ENCODE measurements around the gene SLC25A10. TPM values are rescaled to one million over a fixed set of nuclear protein-coding genes. Genes with fewer than 3 reads are reported as not detected.
A peak's percentile ranks its signal among the peaks of the same experiment; 100 is the strongest.

The SLC25A10 gene
- total RNA-seq, 6 donors from 2014 or later: 9.9 to 20.2 (median 12.7) TPM

DNA sequence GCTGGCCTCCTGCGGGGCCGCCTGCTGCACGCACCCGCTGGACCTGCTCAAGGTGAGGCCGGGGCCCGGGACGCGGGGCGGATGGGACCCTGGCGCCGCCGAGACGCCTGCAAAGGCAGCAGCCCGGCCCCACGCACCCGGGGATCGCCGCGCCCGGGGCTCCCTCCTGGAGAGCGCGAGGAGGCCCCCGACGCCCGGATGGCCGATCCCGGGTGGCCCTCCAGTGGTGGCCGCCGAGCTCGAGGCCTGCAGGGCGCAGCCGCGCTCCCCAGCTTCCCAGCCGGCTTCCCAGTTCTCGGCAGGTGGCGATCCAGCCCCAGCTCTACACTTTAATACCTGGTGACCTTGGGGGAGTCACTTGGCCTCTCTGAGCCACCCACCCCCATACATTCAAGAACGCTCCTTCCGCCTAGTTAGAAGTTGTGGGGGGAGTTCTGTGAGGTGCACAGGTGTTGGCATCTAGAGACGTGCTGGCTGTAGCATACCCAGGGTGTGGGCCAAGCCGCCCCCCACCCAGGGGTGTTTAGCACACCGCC, 452 bp downstream of the SLC25A10 start:
- peak in 1 of 2 donors; percentile 39 for ATAC-seq (ENCODE audit: low FRiP score in 2 of 2)

GRCh38 chr17:81713004-81713555, 996 bp downstream of the SLC25A10 start:
- no peak for ATAC-seq (ENCODE audit: low FRiP score in 2 of 2)
- TF ChIP-seq POLR2A (IDR thresholded peaks at IDR 0.05) (no peak), POLR2AphosphoS5 (IDR thresholded peaks at IDR 0.05) (no peak), CTCF (IDR thresholded peaks at IDR 0.05) (no peak), EP300 (IDR thresholded peaks at IDR 0.05) (no peak)
- H3K36me3 ChIP-seq: peaks cover 0 to 5% (median 1%) of the 10 kb centered on the region in 4 donors
- peak overlapping the region in 3 of 4 donors; percentile 85 to 99 (median 96) for H3K4me3 ChIP-seq
- H3K27me3 ChIP-seq: no peaks in the 10 kb centered on the region
- DNase-seq: no peak
- no peaks in the 10 kb centered on the region for H3K9me3 ChIP-seq
- 33 to 41% methylated on average over 12 to 15 of the region's 18 CpGs for WGBS, 2 donors
- H3K4me1 ChIP-seq: peaks cover 26 to 41% (median 36%) of the 10 kb centered on the region in 4 donors
- H3K27ac ChIP-seq: no peak overlapping the region

More for the DNA sequence above, 452 bp downstream of the SLC25A10 start:
- TF ChIP-seq EP300 (IDR thresholded peaks at IDR 0.05): no peak
- no peak for TF ChIP-seq POLR2A (IDR thresholded peaks at IDR 0.05)
- TF ChIP-seq POLR2AphosphoS5 (IDR thresholded peaks at IDR 0.05): no peak
- TF ChIP-seq CTCF (IDR thresholded peaks at IDR 0.05): no peak
- Histone ChIP-seq H3K4me1 (peaks cover 26 to 41% (median 36%) of the 10 kb centered on the region in 4 donors), H3K9me3 (no peaks in the 10 kb centered on the region), H3K27ac (peak overlapping the region in 2 of 4 donors; percentile 70 to 77), H3K36me3 (peaks cover 2 to 10% (median 2%) of the 10 kb centered on the region in 4 donors), H3K4me3 (peak overlapping the region; percentile 84 to 99 (median 90)), H3K27me3 (no peaks in the 10 kb centered on the region)
- WGBS, 2 donors: 0 to 4% methylated on average over 9 to 12 of the region's 41 CpGs
- DNase-seq: no peak

DNA sequence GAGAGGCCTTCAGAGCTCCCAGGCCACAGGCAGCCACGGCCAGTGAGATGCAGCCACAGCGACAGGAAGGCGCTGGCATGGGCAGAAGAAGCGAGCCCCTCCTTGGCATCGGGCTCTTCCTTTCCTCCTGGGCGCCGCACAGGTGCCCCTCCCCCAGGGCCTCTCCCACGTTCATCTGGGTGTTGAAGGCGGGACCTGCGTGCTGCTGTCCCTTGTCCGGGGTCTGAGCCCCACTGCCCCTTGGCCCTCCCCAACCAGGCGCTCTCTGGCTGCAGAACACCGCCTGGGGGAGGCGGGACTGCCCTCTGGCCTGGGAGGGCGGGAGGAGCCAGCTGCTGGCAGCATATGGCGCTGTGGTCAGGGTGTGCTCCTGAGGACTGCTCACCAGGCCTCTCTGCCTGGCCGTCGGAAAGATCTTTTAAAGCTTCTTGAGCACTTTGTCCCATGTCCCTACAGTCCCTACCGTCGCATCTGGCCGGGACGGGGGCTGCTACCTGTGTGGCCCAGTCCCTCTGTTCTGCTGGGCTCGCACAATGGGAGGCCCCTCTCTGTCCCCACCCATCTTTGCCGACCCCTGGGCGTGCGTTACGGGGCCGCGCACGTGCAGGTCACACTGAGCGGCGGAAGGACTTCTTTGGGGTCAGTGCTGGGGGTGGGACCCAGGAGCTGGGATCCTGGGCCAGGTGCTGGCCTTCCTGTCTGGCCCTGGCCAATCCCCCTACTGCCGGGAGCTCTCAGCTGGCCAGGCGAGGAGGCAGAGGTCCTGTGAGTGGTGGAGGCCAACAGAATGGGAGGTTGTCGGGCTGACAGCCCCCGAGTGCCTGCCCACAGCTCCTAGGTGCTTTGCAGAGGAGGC, 1.7 kb downstream of the SLC25A10 start:
- DNase-seq (peak in 1 of 2 donors; percentile 78), ATAC-seq (ENCODE audit: low FRiP score in 2 of 2) (no peak)
- no peaks in the 10 kb centered on the region for H3K27me3 ChIP-seq
- H3K36me3 ChIP-seq: peaks cover 0 to 3% (median 1%) of the 10 kb centered on the region in 4 donors
- no peak overlapping the region for H3K27ac ChIP-seq
- peaks cover 26 to 41% (median 36%) of the 10 kb centered on the region in 4 donors for H3K4me1 ChIP-seq
- H3K9me3 ChIP-seq: no peaks in the 10 kb centered on the region
- TF ChIP-seq CTCF (IDR thresholded peaks at IDR 0.05) (no peak), POLR2AphosphoS5 (IDR thresholded peaks at IDR 0.05) (no peak), EP300 (IDR thresholded peaks at IDR 0.05) (no peak), POLR2A (IDR thresholded peaks at IDR 0.05) (no peak)
- H3K4me3 ChIP-seq: peak overlapping the region in 1 of 4 donors; percentile 99
- WGBS, 2 donors: 72 to 73% methylated on average over 12 to 34 of the region's 36 CpGs

- 94 to 96% methylated on average over 21 to 34 of the region's 39 CpGs for WGBS, 2 donors
- Histone ChIP-seq H3K9me3 (no peaks in the 10 kb centered on the region), H3K27me3 (no peaks in the 10 kb centered on the region), H3K36me3 (peaks cover 0 to 5% (median 2%) of the 10 kb centered on the region in 4 donors), H3K4me3 (no peak overlapping the region), H3K27ac (no peak overlapping the region), H3K4me1 (peaks cover 26 to 41% (median 36%) of the 10 kb centered on the region in 4 donors)
- TF ChIP-seq POLR2AphosphoS5 (IDR thresholded peaks at IDR 0.05) (no peak), POLR2A (IDR thresholded peaks at IDR 0.05) (no peak), EP300 (IDR thresholded peaks at IDR 0.05) (no peak), CTCF (IDR thresholded peaks at IDR 0.05) (no peak)
- ATAC-seq (ENCODE audit: low FRiP score in 2 of 2) (no peak), DNase-seq (peak in 1 of 2 donors; percentile 77)
Measured at GRCh38 chr17:81714412-81715106, 2.5 kb downstream of the SLC25A10 start.

Measured in upper lobe of left lung (tissue), 6 donors.